SK-N-MC (cell line): ENCODE data around the gene THTPA.

ENCODE experiments used
- DNase-seq: peaks from one replicate; pipeline ENCODE4 v3.0.0-alpha.2; 2011; ENCODE audit warnings: low read depth, low spot score
- H3K27ac ChIP-seq: fragments of 200-600 bp; sonication (generic); 2 replicates; pipeline ENCODE4 v1.5.1; 2016; ENCODE audit warnings: mixed run types
- H3K36me3 ChIP-seq: fragments of 200-600 bp; sonication (generic); 2 replicates; pipeline ENCODE4 v1.6.1; 2017; ENCODE audit warnings: antibody characterized with exemption, low read length, mixed read lengths; ENCODE audit not compliant: insufficient read depth
- H3K4me3 ChIP-seq: fragments of 200-600 bp; sonication (generic); 2 replicates; pipeline ENCODE4 v1.5.1; 2016
- H3K9ac ChIP-seq: fragments of 200-600 bp; sonication (generic); 2 replicates; pipeline ENCODE4 v1.8.0; 2017; ENCODE audit warnings: mixed run types, mixed read lengths; ENCODE audit not compliant: insufficient read length
- H3K9me3 ChIP-seq: fragments of 200-600 bp; sonication (generic); 2 replicates; pipeline ENCODE4 v1.6.1; 2017; ENCODE audit warnings: low read depth, mild to moderate bottlenecking, antibody characterized with exemption, low read length, moderate library complexity, mixed read lengths
- EZH2 ChIP-seq: fragments of 200-600 bp; sonication (generic); IDR thresholded peaks from one replicate; pipeline ENCODE4 v1.6.1; 2017; ENCODE audit warnings: antibody characterized with exemption
- FOXP2 ChIP-seq: optimal IDR thresholded peaks from 2 replicates; pipeline ENCODE3; 2011; ENCODE audit warnings: mild to moderate bottlenecking, moderate library complexity; ENCODE audit not compliant: insufficient read depth; ENCODE audit errors: extremely low read length, control extremely low read depth
- POLR2AphosphoS5 ChIP-seq: IDR thresholded peaks from 2 replicates; pipeline ENCODE4 v1.6.1; 2012; ENCODE audit warnings: mild to moderate bottlenecking, low read depth, low read length, borderline replicate concordance

THTPA gene

GRCh38 chr14:23545740-23546365, 10.2 kb upstream of the THTPA start:
- Histone ChIP-seq H3K27ac (no peak overlapping the region), H3K4me3 (no peak overlapping the region), H3K9me3 (no peaks in the 10 kb centered on the region), H3K9ac (no peak overlapping the region), H3K36me3 (no peaks in the 10 kb centered on the region)
- DNase-seq: no peak
- TF ChIP-seq EZH2 (no peak), POLR2AphosphoS5 (no peak), FOXP2 (no peak)

- H3K9me3 ChIP-seq: no peaks in the 10 kb centered on the region
Observed at GRCh38 chr14:23546450-23547035, 9.5 kb upstream of the THTPA start.

GRCh38 chr14:23547924-23548323, 8.1 kb upstream of the THTPA start:
- Histone ChIP-seq H3K9ac (no peak overlapping the region), H3K9me3 (no peaks in the 10 kb centered on the region), H3K27ac (no peak overlapping the region), H3K4me3 (no peak overlapping the region), H3K36me3 (no peaks in the 10 kb centered on the region)
- no peak for DNase-seq
- TF ChIP-seq EZH2 (no peak), POLR2AphosphoS5 (no peak), FOXP2 (no peak)

More at GRCh38 chr14:23546450-23547035, 9.5 kb upstream of the THTPA start:
- no peak overlapping the region for H3K27ac ChIP-seq
- H3K9ac ChIP-seq: no peak overlapping the region
- H3K36me3 ChIP-seq: no peaks in the 10 kb centered on the region
- TF ChIP-seq EZH2 (no peak), FOXP2 (no peak), POLR2AphosphoS5 (no peak)
- H3K4me3 ChIP-seq: no peak overlapping the region
- no peak for DNase-seq

DNA sequence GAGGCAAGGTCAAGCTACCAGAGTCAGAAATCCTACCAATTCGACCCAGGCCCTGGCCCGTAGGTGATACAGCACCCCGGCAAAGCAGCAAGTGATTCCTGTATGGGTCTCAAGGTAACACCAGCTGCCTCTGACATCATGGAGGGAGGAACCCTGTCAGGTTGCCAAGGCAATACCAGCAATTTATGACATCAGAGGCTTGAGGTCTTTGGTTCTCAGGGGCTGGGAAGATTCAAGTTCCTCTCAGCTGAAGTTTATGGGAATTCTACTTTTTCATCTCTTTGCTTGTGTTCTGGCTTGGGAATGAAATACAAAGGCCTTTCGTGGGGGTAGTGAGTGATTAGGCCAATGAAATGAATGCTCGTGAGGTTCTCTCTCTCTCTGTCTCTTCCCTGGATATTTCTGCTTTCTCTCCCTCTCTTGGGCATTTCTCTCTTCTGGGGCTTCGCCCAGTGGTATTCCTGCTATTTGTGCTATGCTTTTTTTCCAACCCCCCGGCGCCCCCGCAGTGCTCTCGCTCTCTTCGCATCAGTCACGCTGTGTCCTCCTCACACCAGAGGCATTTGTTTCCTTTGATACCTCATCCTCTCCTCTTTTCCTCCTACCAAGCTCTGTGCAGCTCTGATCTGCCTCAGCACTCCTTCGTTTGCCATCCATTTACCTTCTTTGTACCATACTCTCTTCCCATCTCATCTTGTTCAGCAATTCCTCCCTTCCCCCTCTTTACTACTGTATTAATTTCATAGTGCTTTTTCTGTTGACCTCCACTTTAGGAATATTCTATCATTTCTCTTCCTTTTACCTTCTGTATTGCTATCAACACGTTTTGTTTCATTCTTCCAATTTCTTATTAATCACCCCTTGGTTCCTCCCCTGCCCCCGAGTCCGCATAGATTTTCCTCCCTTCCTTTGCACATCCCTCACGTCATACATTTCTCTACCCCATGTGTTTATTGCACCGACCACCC, 7.4 kb upstream of the THTPA start:
- Histone ChIP-seq H3K9ac (no peak overlapping the region), H3K9me3 (no peaks in the 10 kb centered on the region), H3K27ac (no peak overlapping the region), H3K36me3 (no peaks in the 10 kb centered on the region), H3K4me3 (no peak overlapping the region)
- TF ChIP-seq EZH2 (no peak), POLR2AphosphoS5 (no peak), FOXP2 (no peak)
- DNase-seq: no peak

- TF ChIP-seq FOXP2: no peak
- Histone ChIP-seq H3K9me3 (no peaks in the 10 kb centered on the region), H3K4me3 (peak overlapping the region; percentile 93), H3K27ac (no peak overlapping the region), H3K9ac (peak overlapping the region; percentile 74), H3K36me3 (no peaks in the 10 kb centered on the region)
- no peak for DNase-seq
Observed at GRCh38 chr14:23550131-23550811, 5.8 kb upstream of the THTPA start.

GRCh38 chr14:23550812-23551265, 5.2 kb upstream of the THTPA start:
- Histone ChIP-seq H3K27ac (no peak overlapping the region), H3K9ac (peak overlapping the region; percentile 74), H3K9me3 (no peaks in the 10 kb centered on the region), H3K36me3 (no peaks in the 10 kb centered on the region), H3K4me3 (peak overlapping the region; percentile 93)
- TF ChIP-seq EZH2 (no peak), POLR2AphosphoS5 (no peak), FOXP2 (no peak)
- DNase-seq: no peak

GRCh38 chr14:23551266-23552028, 4.6 kb upstream of the THTPA start, which contains the start of gene ZFHX2:
Gene ZFHX2 (minus strand): TSS chr14:23551765. CDS start chr14:23535325, 16,440 bp downstream.
- Histone ChIP-seq H3K9me3 (no peaks in the 10 kb centered on the region), H3K9ac (peak within 1 kb of the TSS; percentile 74), H3K36me3 (no peaks in the 10 kb centered on the region), H3K27ac (0 out of 2 replicates have a peak within 1 kb of the TSS, but pooled peaks have one; percentile 34), H3K4me3 (peak within 1 kb of the TSS; percentile 93)
- DNase-seq: no peak
- TF ChIP-seq EZH2 (no peak), POLR2AphosphoS5 (peak; percentile 76; the same call in 1 of the 2 replicates)
